ENCODE results near the gene LCE3C. TPM values are rescaled to one million over a fixed set of nuclear protein-coding genes. Genes with fewer than 3 reads are reported as not detected.

Gene LCE3C
- total RNA-seq, 1 donor from 2014 or later = not detected

DNA sequence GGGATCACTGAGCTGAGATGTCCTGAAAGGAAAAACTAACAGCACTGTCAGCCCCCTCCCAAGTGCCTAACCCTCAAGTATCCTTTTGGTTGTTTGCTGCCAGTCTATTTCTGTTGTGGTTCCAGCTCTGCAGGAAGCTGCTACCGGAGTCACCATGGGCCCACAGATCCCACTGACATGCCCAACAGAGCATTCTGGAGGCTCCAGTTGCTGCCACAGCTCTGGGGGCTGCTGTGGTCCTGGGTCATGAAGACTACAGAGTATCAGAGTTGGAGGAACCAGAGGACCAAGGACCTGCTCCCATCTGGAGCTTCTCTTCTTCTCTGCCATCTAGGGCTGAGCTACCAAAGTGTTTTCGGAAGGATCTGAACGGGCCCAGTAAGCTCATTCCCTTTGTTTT lies 22.0 kb downstream of the LCE3C start:
- peaks cover 7% of the 10 kb centered on the region for H3K36me3 Mint-ChIP-seq (ENCODE audit: low read depth, unreplicated experiment)
- H3K9me3 Mint-ChIP-seq (ENCODE audit: unreplicated experiment) = peaks cover 18% of the 10 kb centered on the region
- no peak overlapping the region for H3K4me3 Mint-ChIP-seq (ENCODE audit: unreplicated experiment)

GRCh38 chr1:152622803-152623202 lies 22.8 kb downstream of the LCE3C start, which contains the start of gene LCE3A:
Gene LCE3A, minus strand, starts transcription at chr1:152623103. Its CDS starts 0 bp downstream, at chr1:152623103.
- no peak for DNase-seq (ENCODE audit: low spot score)
- H3K27me3 Mint-ChIP-seq (ENCODE audit: unreplicated experiment) = peaks cover 2% of the 10 kb centered on the region
- peaks cover 13% of the 10 kb centered on the region for H3K9me3 Mint-ChIP-seq (ENCODE audit: unreplicated experiment)
- H3K36me3 Mint-ChIP-seq (ENCODE audit: low read depth, unreplicated experiment) = peaks cover 7% of the 10 kb centered on the region
- no peak within 1 kb of the TSS for H3K4me3 Mint-ChIP-seq (ENCODE audit: unreplicated experiment)
- TF ChIP-seq, protein P1, sequence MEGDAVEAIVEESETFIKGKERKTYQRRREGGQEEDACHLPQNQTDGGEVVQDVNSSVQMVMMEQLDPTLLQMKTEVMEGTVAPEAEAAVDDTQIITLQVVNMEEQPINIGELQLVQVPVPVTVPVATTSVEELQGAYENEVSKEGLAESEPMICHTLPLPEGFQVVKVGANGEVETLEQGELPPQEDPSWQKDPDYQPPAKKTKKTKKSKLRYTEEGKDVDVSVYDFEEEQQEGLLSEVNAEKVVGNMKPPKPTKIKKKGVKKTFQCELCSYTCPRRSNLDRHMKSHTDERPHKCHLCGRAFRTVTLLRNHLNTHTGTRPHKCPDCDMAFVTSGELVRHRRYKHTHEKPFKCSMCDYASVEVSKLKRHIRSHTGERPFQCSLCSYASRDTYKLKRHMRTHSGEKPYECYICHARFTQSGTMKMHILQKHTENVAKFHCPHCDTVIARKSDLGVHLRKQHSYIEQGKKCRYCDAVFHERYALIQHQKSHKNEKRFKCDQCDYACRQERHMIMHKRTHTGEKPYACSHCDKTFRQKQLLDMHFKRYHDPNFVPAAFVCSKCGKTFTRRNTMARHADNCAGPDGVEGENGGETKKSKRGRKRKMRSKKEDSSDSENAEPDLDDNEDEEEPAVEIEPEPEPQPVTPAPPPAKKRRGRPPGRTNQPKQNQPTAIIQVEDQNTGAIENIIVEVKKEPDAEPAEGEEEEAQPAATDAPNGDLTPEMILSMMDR (IDR thresholded peaks at IDR 0.05; ENCODE audit: unreplicated experiment) = no peak
- no peak within 1 kb of the TSS for H3K27ac Mint-ChIP-seq (ENCODE audit: unreplicated experiment)
- H3K4me1 Mint-ChIP-seq (ENCODE audit: unreplicated experiment) = peaks cover 17% of the 10 kb centered on the region

More for the DNA sequence above, 22.0 kb downstream of the LCE3C start:
- TF ChIP-seq, protein P1 (IDR thresholded peaks at IDR 0.05; ENCODE audit: unreplicated experiment) = no peak
- Mint-ChIP-seq H3K4me1 (ENCODE audit: unreplicated experiment) (peaks cover 17% of the 10 kb centered on the region), H3K27ac (ENCODE audit: unreplicated experiment) (no peak overlapping the region), H3K27me3 (ENCODE audit: unreplicated experiment) (peaks cover 2% of the 10 kb centered on the region)
- DNase-seq (ENCODE audit: low spot score) = no peak

DNA sequence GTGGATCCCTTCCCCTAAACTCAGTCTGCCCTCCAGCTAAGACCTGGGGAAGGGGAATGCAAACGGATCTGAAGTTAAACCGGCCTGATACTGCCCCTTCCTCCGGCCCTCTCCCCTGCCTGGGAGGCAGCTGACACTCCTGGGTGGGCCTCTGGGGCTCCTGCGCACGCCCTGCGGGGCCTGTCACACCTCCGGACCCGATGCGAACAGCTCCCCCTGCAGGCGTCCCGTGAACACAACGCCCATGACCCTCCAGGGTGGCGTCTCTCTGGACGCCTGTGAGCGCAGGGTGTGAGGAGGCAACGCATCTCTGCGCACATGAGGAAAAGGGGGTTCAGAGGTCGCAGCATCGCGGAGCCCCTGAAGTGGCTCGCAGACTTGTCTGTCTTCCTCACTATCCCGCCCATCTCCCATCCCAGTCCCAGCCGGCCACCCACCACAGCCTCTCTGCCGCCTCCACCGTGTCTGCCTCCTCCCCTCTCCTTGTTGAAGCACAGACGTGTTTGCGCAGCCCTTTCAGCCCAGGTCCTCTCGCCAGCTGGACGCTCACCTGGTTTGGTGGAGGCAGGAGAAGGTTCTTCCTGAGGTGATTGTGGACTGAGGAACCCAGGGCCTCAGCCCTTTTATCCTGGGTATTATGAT lies 23.3 kb downstream of the LCE3C start:
- Mint-ChIP-seq H3K4me3 (ENCODE audit: unreplicated experiment) (no peak overlapping the region), H3K27ac (ENCODE audit: unreplicated experiment) (no peak overlapping the region), H3K9me3 (ENCODE audit: unreplicated experiment) (peaks cover 11% of the 10 kb centered on the region), H3K36me3 (ENCODE audit: low read depth, unreplicated experiment) (peaks cover 7% of the 10 kb centered on the region), H3K27me3 (ENCODE audit: unreplicated experiment) (peaks cover 2% of the 10 kb centered on the region), H3K4me1 (ENCODE audit: unreplicated experiment) (peaks cover 17% of the 10 kb centered on the region)
- TF ChIP-seq, protein P1 (IDR thresholded peaks at IDR 0.05; ENCODE audit: unreplicated experiment) = peak; percentile 44
- no peak for DNase-seq (ENCODE audit: low spot score)

- no peak for DNase-seq (ENCODE audit: low spot score)
- H3K36me3 Mint-ChIP-seq (ENCODE audit: low read depth, unreplicated experiment) = no peaks in the 10 kb centered on the region
- peaks cover 17% of the 10 kb centered on the region for H3K4me1 Mint-ChIP-seq (ENCODE audit: unreplicated experiment)
- TF ChIP-seq, protein P1 (IDR thresholded peaks at IDR 0.05; ENCODE audit: unreplicated experiment) = no peak
- peaks cover 2% of the 10 kb centered on the region for H3K27me3 Mint-ChIP-seq (ENCODE audit: unreplicated experiment)
- H3K9me3 Mint-ChIP-seq (ENCODE audit: unreplicated experiment) = no peaks in the 10 kb centered on the region
- no peak overlapping the region for H3K4me3 Mint-ChIP-seq (ENCODE audit: unreplicated experiment)
- H3K27ac Mint-ChIP-seq (ENCODE audit: unreplicated experiment) = no peak overlapping the region
Observed at GRCh38 chr1:152626744-152627143, 26.7 kb downstream of the LCE3C start.

DNA sequence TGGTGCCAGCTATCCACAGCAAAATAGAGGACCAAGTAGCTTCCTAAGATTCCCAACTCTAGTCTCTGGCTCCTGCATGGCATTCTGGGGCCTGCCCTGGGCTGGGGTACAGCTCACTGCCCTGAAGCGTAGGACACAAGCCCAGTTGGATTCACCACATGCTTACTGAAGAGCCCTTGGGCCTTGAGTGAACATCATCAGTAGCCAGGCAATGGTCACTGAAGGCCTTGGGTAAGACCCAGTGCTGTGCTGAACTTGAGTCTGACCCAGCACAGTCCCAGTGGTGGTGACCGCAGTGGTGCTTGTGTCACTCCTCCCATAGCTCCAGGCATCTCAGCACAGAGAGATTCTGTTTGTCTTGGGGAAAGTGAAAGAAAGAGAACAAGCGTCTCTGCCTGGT lies 30.6 kb downstream of the LCE3C start:
- Mint-ChIP-seq H3K9me3 (ENCODE audit: unreplicated experiment) (no peaks in the 10 kb centered on the region), H3K27me3 (ENCODE audit: unreplicated experiment) (no peaks in the 10 kb centered on the region), H3K27ac (ENCODE audit: unreplicated experiment) (no peak overlapping the region), H3K36me3 (ENCODE audit: low read depth, unreplicated experiment) (no peaks in the 10 kb centered on the region), H3K4me3 (ENCODE audit: unreplicated experiment) (no peak overlapping the region), H3K4me1 (ENCODE audit: unreplicated experiment) (peaks cover 4% of the 10 kb centered on the region)
- TF ChIP-seq, protein P1 (IDR thresholded peaks at IDR 0.05; ENCODE audit: unreplicated experiment) = no peak
- no peak for DNase-seq (ENCODE audit: low spot score)
